ENCODE data around the gene DGUOK. TPM values are rescaled to one million over a fixed set of nuclear protein-coding genes. Genes with fewer than 3 reads are reported as not detected.

Gene DGUOK
- total RNA-seq (2014; rRNA removed; shearing (Covaris generic)) = 62.6 and 63.8 TPM in 2 replicates

GRCh38 chr2:73926493-73927327 is at the start of gene DGUOK:
DGUOK (plus strand) TSS chr2:73926880; CDS start chr2:73926911, 31 bp downstream.

GRCh38 chr2:73892631-73893329 is 33.9 kb upstream of the DGUOK start, which contains the start of gene ACTG2:
ACTG2 (plus strand) TSS chr2:73893008; CDS start chr2:73901312, 8,304 bp downstream.

GRCh38 chr2:73984203-73984921 is 57.7 kb downstream of the DGUOK start, which contains the start of gene TET3:
TET3 (plus strand) TSS chr2:73984910; CDS start chr2:73986404, 1,494 bp downstream.

Small RNA genes lying within 50 kb of the gene (small RNA-seq; reads per million reads assigned to genes)
- gene AC110801.1 (not detected), gene RNA5SP97 (0.13 reads per million)

Other genes with a start within 250 kb of the DGUOK start
- 57.1 and 63.8 TPM in 2 replicates for gene TPRKB, start 189.5 kb upstream of the DGUOK start, total RNA-seq (2014; rRNA removed; shearing (Covaris generic))
- gene DUSP11, start 146.8 kb upstream of the DGUOK start, total RNA-seq (2014; rRNA removed; shearing (Covaris generic)) = 18.6 and 21.5 TPM in 2 replicates
- not detected in 2 replicates for gene C2orf78, start 142.7 kb upstream of the DGUOK start, total RNA-seq (2014; rRNA removed; shearing (Covaris generic))
- gene STAMBP, start 97.9 kb upstream of the DGUOK start, total RNA-seq (2014; rRNA removed; shearing (Covaris generic)) = 39.0 and 45.7 TPM in 2 replicates
- gene ACTG2, start 33.9 kb upstream of the DGUOK start, total RNA-seq (2014; rRNA removed; shearing (Covaris generic)) = not detected in 2 replicates
- gene TET3, start 58.0 kb downstream of the DGUOK start, total RNA-seq (2014; rRNA removed; shearing (Covaris generic)) = 9.0 and 10.4 TPM in 2 replicates
- 83.3 and 90.3 TPM in 2 replicates for gene BOLA3, start 221.0 kb downstream of the DGUOK start, total RNA-seq (2014; rRNA removed; shearing (Covaris generic))